ENCODE data around the gene ACSBG1.

Gene ACSBG1

GRCh38 chr15:78260489-78260888 is 26.1 kb upstream of the ACSBG1 start:
- TF ChIP-seq SIN3A (IDR thresholded peaks at IDR 0.05; ENCODE audit: borderline replicate concordance, insufficient read depth, low read length), result no peak
- no peak for TF ChIP-seq FOXP2 (optimal IDR thresholded peaks at IDR 0.05; ENCODE audit: borderline replicate concordance, extremely low read depth, extremely low read length, insufficient read depth)

- TF ChIP-seq TAF1 (IDR thresholded peaks at IDR 0.05; ENCODE audit: borderline replicate concordance, insufficient read depth, low read length) (no peak), SIN3A (IDR thresholded peaks at IDR 0.05; ENCODE audit: borderline replicate concordance, insufficient read depth, low read length) (no peak), REST (IDR thresholded peaks at IDR 0.05; ENCODE audit: insufficient read depth in 1 of 2, low read depth in 2 of 2, low read length in 2 of 2) (no peak), FOXP2 (optimal IDR thresholded peaks at IDR 0.05; ENCODE audit: borderline replicate concordance, extremely low read depth, extremely low read length, insufficient read depth) (no peak), POLR2AphosphoS5 (IDR thresholded peaks at IDR 0.05; ENCODE audit: low read depth, low read length) (no peak)
These were observed 24.9 kb upstream of the ACSBG1 start for GRCh38 chr15:78259232-78259631.

GRCh38 chr15:78257681-78258080 is 23.3 kb upstream of the ACSBG1 start:
- TF ChIP-seq SIN3A (IDR thresholded peaks at IDR 0.05; ENCODE audit: borderline replicate concordance, insufficient read depth, low read length) (no peak), TAF1 (IDR thresholded peaks at IDR 0.05; ENCODE audit: borderline replicate concordance, insufficient read depth, low read length) (no peak), REST (IDR thresholded peaks at IDR 0.05; ENCODE audit: insufficient read depth in 1 of 2, low read depth in 2 of 2, low read length in 2 of 2) (no peak), FOXP2 (optimal IDR thresholded peaks at IDR 0.05; ENCODE audit: borderline replicate concordance, extremely low read depth, extremely low read length, insufficient read depth) (no peak), POLR2AphosphoS5 (IDR thresholded peaks at IDR 0.05; ENCODE audit: low read depth, low read length) (no peak)

- TF ChIP-seq SIN3A (IDR thresholded peaks at IDR 0.05; ENCODE audit: borderline replicate concordance, insufficient read depth, low read length) (no peak), REST (IDR thresholded peaks at IDR 0.05; ENCODE audit: insufficient read depth in 1 of 2, low read depth in 2 of 2, low read length in 2 of 2) (no peak)
These were observed 21.7 kb upstream of the ACSBG1 start for GRCh38 chr15:78256044-78256437.

- TF ChIP-seq TAF1 (IDR thresholded peaks at IDR 0.05; ENCODE audit: borderline replicate concordance, insufficient read depth, low read length), result no peak
- TF ChIP-seq SIN3A (IDR thresholded peaks at IDR 0.05; ENCODE audit: borderline replicate concordance, insufficient read depth, low read length), result no peak
- no peak for TF ChIP-seq REST (IDR thresholded peaks at IDR 0.05; ENCODE audit: insufficient read depth in 1 of 2, low read depth in 2 of 2, low read length in 2 of 2)
- no peak for TF ChIP-seq POLR2AphosphoS5 (IDR thresholded peaks at IDR 0.05; ENCODE audit: low read depth, low read length)
- TF ChIP-seq FOXP2 (optimal IDR thresholded peaks at IDR 0.05; ENCODE audit: borderline replicate concordance, extremely low read depth, extremely low read length, insufficient read depth), result no peak
These were observed 21.2 kb upstream of the ACSBG1 start for GRCh38 chr15:78255421-78256043.

All from PFSK-1 (cell line).